ENCODE measurements around the gene ABCA4. TPM values are rescaled to one million over a fixed set of nuclear protein-coding genes. Genes with fewer than 3 reads are reported as not detected.

The ABCA4 gene
- total and polyA plus RNA-seq, 8 donors = 0.08 to 1.2 (median 0.37) TPM; not detected in 5

DNA sequence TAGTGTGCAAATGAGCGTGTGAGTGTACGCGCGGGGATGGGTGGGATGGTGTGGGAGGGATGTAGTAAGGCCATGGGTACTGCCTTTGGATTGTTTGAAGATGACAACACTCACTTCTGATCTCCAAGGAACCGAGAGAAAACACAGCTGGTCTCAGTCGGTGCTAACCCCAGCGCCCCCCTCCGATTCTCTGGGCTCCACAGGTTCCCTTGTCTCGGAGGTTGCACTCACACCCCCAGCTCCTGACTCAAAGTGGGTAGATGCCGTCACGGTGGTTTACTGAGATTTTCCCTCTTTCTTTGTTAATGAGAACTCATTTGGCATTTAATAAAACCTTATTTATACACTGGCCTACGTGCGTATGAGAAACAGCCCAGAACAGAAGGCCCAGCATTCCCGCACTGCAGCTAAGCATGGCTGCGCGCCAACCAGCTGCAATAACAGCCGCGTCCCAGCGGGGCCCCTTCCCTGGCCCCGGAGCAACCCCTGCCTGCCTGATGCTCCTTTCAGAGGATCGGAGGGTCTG, 25.8 kb downstream of the ABCA4 start:
- peak; percentile 34 to 90 for DNase-seq
- Histone ChIP-seq H3K4me3 (no peak overlapping the region), H3K36me3 (no peaks in the 10 kb centered on the region), H3K27me3 (no peaks in the 10 kb centered on the region), H3K27ac (peak overlapping the region; percentile 37 to 84 (median 76)), H3K4me1 (peaks cover 4 to 51% (median 38%) of the 10 kb centered on the region in 4 donors), H3K9me3 (no peaks in the 10 kb centered on the region)
- WGBS, 5 donors = 57 to 74% (median 60%) methylated on average over 21 of the region's 21 CpGs
- intact Hi-C loops (cut with DNase I; ENCODE audit: low total_unique reads) = no loop called here
- TF ChIP-seq EP300 (IDR thresholded peaks at IDR 0.05) (no peak), POLR2A (IDR thresholded peaks at IDR 0.05) (no peak), POLR2AphosphoS5 (IDR thresholded peaks at IDR 0.05) (peak in 1 of 3 donors; percentile 11)

DNA sequence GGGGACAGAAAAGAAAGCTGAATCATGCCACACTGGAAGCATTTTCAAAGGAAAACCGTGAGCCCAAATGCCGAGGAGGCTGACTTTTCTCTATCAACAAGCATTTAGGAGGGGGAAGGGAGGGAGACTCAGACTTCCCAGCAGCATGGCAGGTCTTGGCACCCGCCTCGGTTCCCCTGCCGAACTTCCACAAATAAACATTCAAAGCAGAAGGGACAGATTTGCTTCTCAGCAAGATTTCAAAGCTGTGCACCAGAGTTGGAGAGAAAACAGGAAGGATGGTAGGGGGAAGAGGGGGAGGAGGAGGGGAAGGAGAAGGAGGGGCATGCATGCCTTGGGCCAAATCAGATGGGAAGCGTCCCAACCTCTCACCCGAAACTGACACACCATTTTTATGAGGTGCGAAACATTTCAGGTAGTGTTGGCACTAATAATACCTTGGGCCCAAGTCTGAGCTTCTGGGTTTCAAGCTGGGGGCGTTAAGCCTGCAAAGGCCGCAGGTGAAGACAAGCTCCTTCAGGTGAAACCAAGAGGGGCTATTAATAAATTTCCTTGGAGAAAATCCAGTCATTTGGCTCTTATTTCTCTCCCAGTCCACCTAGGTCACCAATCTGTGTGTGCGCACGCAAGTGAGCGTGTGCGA, 26.4 kb downstream of the ABCA4 start:
- TF ChIP-seq EP300 (IDR thresholded peaks at IDR 0.05) = peak; percentile 25
- peak in 2 of 3 donors; percentile 17 to 62 for TF ChIP-seq POLR2AphosphoS5 (IDR thresholded peaks at IDR 0.05)
- TF ChIP-seq, protein P1, sequence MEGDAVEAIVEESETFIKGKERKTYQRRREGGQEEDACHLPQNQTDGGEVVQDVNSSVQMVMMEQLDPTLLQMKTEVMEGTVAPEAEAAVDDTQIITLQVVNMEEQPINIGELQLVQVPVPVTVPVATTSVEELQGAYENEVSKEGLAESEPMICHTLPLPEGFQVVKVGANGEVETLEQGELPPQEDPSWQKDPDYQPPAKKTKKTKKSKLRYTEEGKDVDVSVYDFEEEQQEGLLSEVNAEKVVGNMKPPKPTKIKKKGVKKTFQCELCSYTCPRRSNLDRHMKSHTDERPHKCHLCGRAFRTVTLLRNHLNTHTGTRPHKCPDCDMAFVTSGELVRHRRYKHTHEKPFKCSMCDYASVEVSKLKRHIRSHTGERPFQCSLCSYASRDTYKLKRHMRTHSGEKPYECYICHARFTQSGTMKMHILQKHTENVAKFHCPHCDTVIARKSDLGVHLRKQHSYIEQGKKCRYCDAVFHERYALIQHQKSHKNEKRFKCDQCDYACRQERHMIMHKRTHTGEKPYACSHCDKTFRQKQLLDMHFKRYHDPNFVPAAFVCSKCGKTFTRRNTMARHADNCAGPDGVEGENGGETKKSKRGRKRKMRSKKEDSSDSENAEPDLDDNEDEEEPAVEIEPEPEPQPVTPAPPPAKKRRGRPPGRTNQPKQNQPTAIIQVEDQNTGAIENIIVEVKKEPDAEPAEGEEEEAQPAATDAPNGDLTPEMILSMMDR (IDR thresholded peaks at IDR 0.05) = no peak
- no peaks in the 10 kb centered on the region for H3K9me3 ChIP-seq
- peak overlapping the region; percentile 37 to 84 (median 76) for H3K27ac ChIP-seq
- H3K36me3 ChIP-seq = no peaks in the 10 kb centered on the region
- DNase-seq = peak in 1 of 2 donors; percentile 76
- 46 to 66% (median 54%) methylated on average over 14 of the region's 14 CpGs for WGBS, 5 donors
- H3K4me3 ChIP-seq = no peak overlapping the region
- H3K27me3 ChIP-seq = no peaks in the 10 kb centered on the region
- intact Hi-C loops (cut with DNase I; ENCODE audit: low total_unique reads) = no loop called here
- peaks cover 4 to 51% (median 38%) of the 10 kb centered on the region in 4 donors for H3K4me1 ChIP-seq

- Histone ChIP-seq H3K27me3 (no peaks in the 10 kb centered on the region), H3K9me3 (no peaks in the 10 kb centered on the region), H3K4me3 (no peak overlapping the region), H3K27ac (peak overlapping the region; percentile 37 to 84 (median 76)), H3K36me3 (no peaks in the 10 kb centered on the region), H3K4me1 (peaks cover 4 to 51% (median 38%) of the 10 kb centered on the region in 4 donors)
- no peak for DNase-seq
- 54 to 80% (median 70%) methylated on average over 6 of the region's 6 CpGs for WGBS, 5 donors
- TF ChIP-seq, protein P1 (IDR thresholded peaks at IDR 0.05) = no peak
- TF ChIP-seq EP300 (IDR thresholded peaks at IDR 0.05) (no peak), POLR2AphosphoS5 (IDR thresholded peaks at IDR 0.05) (no peak), POLR2A (IDR thresholded peaks at IDR 0.05) (no peak)
- intact Hi-C loops (cut with DNase I; ENCODE audit: low total_unique reads) = no loop called here
Observed at GRCh38 chr1:94093996-94094395, 27.0 kb downstream of the ABCA4 start.

DNA sequence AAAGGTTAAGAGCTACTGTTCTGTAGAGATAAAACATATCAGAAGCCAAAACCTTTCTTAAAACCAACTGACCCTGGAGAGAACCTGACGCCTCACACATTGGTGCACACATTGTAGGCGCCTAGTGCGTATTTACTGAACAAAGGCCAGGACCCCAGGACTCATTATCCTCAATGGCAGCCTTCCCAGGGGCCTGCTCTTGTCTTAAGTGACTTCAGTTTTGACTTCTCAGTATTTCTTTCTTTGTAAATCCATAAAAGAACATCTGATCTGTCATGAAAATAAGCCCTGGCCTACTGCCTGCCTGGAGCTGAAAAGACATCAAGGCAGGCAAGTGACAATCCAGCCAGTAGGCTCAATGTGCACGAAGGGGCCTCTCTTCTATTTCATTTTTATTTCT, 27.6 kb downstream of the ABCA4 start:
- Histone ChIP-seq H3K27me3 (no peaks in the 10 kb centered on the region), H3K27ac (peak overlapping the region in 4 of 5 donors; percentile 75 to 84 (median 77)), H3K36me3 (no peaks in the 10 kb centered on the region), H3K4me1 (peaks cover 4 to 51% (median 38%) of the 10 kb centered on the region in 4 donors), H3K4me3 (no peak overlapping the region), H3K9me3 (no peaks in the 10 kb centered on the region)
- no peak for DNase-seq
- TF ChIP-seq, protein P1 (IDR thresholded peaks at IDR 0.05) = no peak
- TF ChIP-seq POLR2A (IDR thresholded peaks at IDR 0.05) (no peak), POLR2AphosphoS5 (IDR thresholded peaks at IDR 0.05) (no peak), EP300 (IDR thresholded peaks at IDR 0.05) (no peak)
- intact Hi-C loops (cut with DNase I; ENCODE audit: low total_unique reads) = no loop called here
- 65 to 80% (median 71%) methylated on average over 4 of the region's 4 CpGs for WGBS, 5 donors

All from stomach (tissue), 9 donors.